Stomach (tissue), 9 donors: ENCODE data around the gene ARSG. TPM values are rescaled to one million over a fixed set of nuclear protein-coding genes. Genes with fewer than 3 reads are reported as not detected.
A peak's percentile ranks its signal among the peaks of the same experiment; 100 is the strongest.

ENCODE experiments used
- DNase-seq, 2 donors: peaks; one replicate each; pipeline versions ENCODE4 v3.0.0 to v3.0.0-alpha.2; 2013 to 2019
- H3K27ac ChIP-seq, 5 donors: fragments of 200-600 bp in 4 of 5; sonication (generic) in 4 of 5; one replicate each; pipeline ENCODE4 v1.5.1; 2013 to 2019; ENCODE audit warnings: mild to moderate bottlenecking in 1 of 5, moderate library complexity in 1 of 5
- H3K27me3 ChIP-seq, 3 donors: fragments of 200-600 bp; sonication (generic); one replicate each; pipeline ENCODE4 v1.5.1; 2017 to 2019; ENCODE audit warnings: mixed run types in 1 of 3
- H3K36me3 ChIP-seq, 4 donors: fragments of 200-600 bp; sonication (generic); 1 replicate in 3 of 4; 2 replicates in 1 of 4; pipeline ENCODE4 v1.5.1; 2016 to 2019
- H3K4me1 ChIP-seq, 4 donors: fragments of 200-600 bp; sonication (generic); one replicate each; pipeline ENCODE4 v1.5.1; 2016 to 2019
- H3K4me3 ChIP-seq, 4 donors: fragments of 200-600 bp; sonication (generic) in 3 of 4; one replicate each; pipeline ENCODE4 v1.5.1; 2016 to 2019; ENCODE audit warnings: mild to moderate bottlenecking in 1 of 4
- H3K9me3 ChIP-seq, 4 donors: fragments of 200-600 bp; sonication (generic); one replicate each; pipeline ENCODE4 v1.5.1; 2016 to 2019
- EP300 ChIP-seq: sonication (generic); formaldehyde crosslinking; IDR thresholded peaks from one replicate; pipeline ENCODE4 v1.6.1; 2017; ENCODE audit warnings: antibody characterized with exemption
- POLR2A ChIP-seq, 4 donors: fragments of 450-650 bp; IDR thresholded peaks; one replicate each; pipeline ENCODE4 v1.6.1; 2016; ENCODE audit warnings: antibody characterized with exemption in 4 of 4, control low read depth in 2 of 4, mild to moderate bottlenecking in 1 of 4, moderate library complexity in 1 of 4
- POLR2AphosphoS5 ChIP-seq, 3 donors: sonication (generic); formaldehyde crosslinking; IDR thresholded peaks; one replicate each; pipeline ENCODE4 v1.6.1; 2016; ENCODE audit warnings: antibody characterized with exemption in 3 of 3
- WGBS, 5 donors: extraction: QIAGEN DNeasy Blood & Tissue Kit in 3 of 5; methylation state at CpG; one replicate each; pipeline versions ENCODE4 v1.1.5 to v1.1.7; 2013 to 2018; 5-methylcytosine and 5-hydroxymethylcytosine counted together
- intact Hi-C: fragments of 100-400 bp; cut with DNase I; formaldehyde crosslinking; loops from one replicate; pipeline ENCODE4 v1.15.1; 2023; ENCODE audit warnings: low total_unique reads
- polyA plus RNA-seq, 3 donors: library from polyadenylated mRNA; stranded (reverse); fragments of 200-250 nt; gene quantifications; one replicate each; pipeline ENCODE4 v1.2.3, GENCODE V29; 2013
- total RNA-seq, 5 donors: library from RNA; depleted of rRNA; stranded (reverse); fragments of >200 nt; gene quantifications; one replicate each; pipeline versions ENCODE4 v1.1.0 to v1.2.3, GENCODE V29; 2014 to 2016
- TF ChIP-seq, protein P1 (sequence below), 7 experiments: fragments of 450-650 bp in 4 of 7; fragments of 200-600 bp in 3 of 7; sonication (generic) in 3 of 7; IDR thresholded peaks; one replicate each; pipeline ENCODE4 v1.5.1; 2016 to 2019; ENCODE audit warnings: antibody characterized with exemption in 7 of 7, control low read depth in 2 of 7, mild to moderate bottlenecking in 1 of 7
- donor health status: healthy with polysubstance abuse.
- donor health status: Bipolar disorder and iron deficiency.
- donor health status: healthy.

Gene ARSG
- total and polyA plus RNA-seq, 8 donors = 0.45 to 74.7 (median 2.4) TPM

- peak overlapping the region in 1 of 5 donors; percentile 48 for H3K27ac ChIP-seq
- peak in 1 of 2 donors; percentile 45 for DNase-seq
- intact Hi-C loops = loop anchor here (10.0 kb wide), 1 partner anchor 287 kb away; no protein-coding TSS in a partner anchor
- 23 to 32% (median 31%) methylated on average over 5 of the region's 5 CpGs for WGBS, 5 donors
- H3K4me1 ChIP-seq = peaks cover 11 to 40% (median 20%) of the 10 kb centered on the region in 4 donors
- no peak for TF ChIP-seq EP300
- TF ChIP-seq POLR2AphosphoS5 (IDR thresholded peaks at IDR 0.05) = no peak
- no peak for TF ChIP-seq POLR2A (IDR thresholded peaks at IDR 0.05)
- TF ChIP-seq, protein P1, sequence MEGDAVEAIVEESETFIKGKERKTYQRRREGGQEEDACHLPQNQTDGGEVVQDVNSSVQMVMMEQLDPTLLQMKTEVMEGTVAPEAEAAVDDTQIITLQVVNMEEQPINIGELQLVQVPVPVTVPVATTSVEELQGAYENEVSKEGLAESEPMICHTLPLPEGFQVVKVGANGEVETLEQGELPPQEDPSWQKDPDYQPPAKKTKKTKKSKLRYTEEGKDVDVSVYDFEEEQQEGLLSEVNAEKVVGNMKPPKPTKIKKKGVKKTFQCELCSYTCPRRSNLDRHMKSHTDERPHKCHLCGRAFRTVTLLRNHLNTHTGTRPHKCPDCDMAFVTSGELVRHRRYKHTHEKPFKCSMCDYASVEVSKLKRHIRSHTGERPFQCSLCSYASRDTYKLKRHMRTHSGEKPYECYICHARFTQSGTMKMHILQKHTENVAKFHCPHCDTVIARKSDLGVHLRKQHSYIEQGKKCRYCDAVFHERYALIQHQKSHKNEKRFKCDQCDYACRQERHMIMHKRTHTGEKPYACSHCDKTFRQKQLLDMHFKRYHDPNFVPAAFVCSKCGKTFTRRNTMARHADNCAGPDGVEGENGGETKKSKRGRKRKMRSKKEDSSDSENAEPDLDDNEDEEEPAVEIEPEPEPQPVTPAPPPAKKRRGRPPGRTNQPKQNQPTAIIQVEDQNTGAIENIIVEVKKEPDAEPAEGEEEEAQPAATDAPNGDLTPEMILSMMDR (IDR thresholded peaks at IDR 0.05) = no peak
- H3K27me3 ChIP-seq = no peaks in the 10 kb centered on the region
- no peaks in the 10 kb centered on the region for H3K9me3 ChIP-seq
- no peak overlapping the region for H3K4me3 ChIP-seq
- no peaks in the 10 kb centered on the region for H3K36me3 ChIP-seq
These were observed 170.3 kb downstream of the ARSG start for GRCh38 chr17:68461589-68461988.

DNA sequence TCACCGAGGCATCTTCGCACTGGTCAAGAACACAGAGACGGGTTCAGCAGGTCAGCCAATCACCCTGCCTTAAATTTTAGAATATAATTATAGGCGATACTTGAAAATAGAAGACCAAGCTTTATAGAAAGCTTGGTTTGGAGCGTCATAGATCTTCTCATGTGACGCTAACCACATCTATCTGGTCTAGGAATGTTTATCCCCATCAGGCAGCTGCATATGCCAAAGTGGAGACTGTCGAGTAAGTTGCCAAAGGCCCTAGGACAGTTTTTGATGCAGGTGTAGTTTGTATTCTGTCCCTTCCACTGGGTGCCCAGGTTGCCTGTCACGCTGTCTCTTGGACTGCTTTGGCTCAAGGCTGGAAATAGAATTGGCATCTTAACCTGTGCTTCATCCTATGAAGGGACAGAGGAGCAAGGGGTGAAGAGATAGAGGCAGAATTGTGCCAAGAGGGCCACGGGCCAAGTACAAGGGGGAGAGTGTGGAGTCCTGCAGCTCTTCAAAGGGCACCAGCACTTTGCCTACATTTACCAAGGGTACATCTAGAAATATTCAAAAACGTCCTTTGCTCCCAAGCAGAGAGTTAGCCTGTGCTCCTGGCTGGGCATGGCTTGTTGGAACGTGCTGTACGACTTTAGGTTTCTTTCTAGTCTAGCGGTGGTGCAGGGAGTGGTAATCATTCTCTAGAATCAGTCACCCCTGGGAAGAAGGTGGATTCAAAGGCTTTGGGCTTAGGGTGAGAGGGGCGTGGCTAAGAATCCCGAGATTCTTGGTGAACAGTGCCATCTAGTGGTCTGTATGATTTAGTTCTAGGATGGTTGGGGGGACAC lies 171.3 kb downstream of the ARSG start:
- intact Hi-C loops = loop anchor here (10.0 kb wide), 1 partner anchor 288 kb away; no protein-coding TSS in a partner anchor
- Histone ChIP-seq H3K4me1 (peaks cover 10 to 38% (median 18%) of the 10 kb centered on the region in 4 donors), H3K27ac (peak overlapping the region in 2 of 5 donors; percentile 29 to 57), H3K9me3 (no peaks in the 10 kb centered on the region), H3K4me3 (no peak overlapping the region), H3K27me3 (no peaks in the 10 kb centered on the region), H3K36me3 (no peaks in the 10 kb centered on the region)
- TF ChIP-seq POLR2AphosphoS5 (IDR thresholded peaks at IDR 0.05) (peak in 1 of 3 donors; percentile 66), EP300 (no peak), POLR2A (IDR thresholded peaks at IDR 0.05) (no peak)
- TF ChIP-seq, protein P1 (IDR thresholded peaks at IDR 0.05) = peak in 5 of 7 experiments; percentile 26 to 80 (median 77)
- WGBS, 5 donors = 43 to 48% (median 45%) methylated on average over 15 of the region's 15 CpGs
- peak; percentile 77 to 94 for DNase-seq

GRCh38 chr17:68463211-68464019 lies 172.1 kb downstream of the ARSG start:
- intact Hi-C loops = loop anchor here (10.0 kb wide), 1 partner anchor 289 kb away; no protein-coding TSS in a partner anchor
- Histone ChIP-seq H3K36me3 (no peaks in the 10 kb centered on the region), H3K4me3 (no peak overlapping the region), H3K27ac (no peak overlapping the region), H3K27me3 (no peaks in the 10 kb centered on the region), H3K4me1 (peaks cover 7 to 32% (median 11%) of the 10 kb centered on the region in 4 donors), H3K9me3 (no peaks in the 10 kb centered on the region)
- WGBS, 5 donors = 48 to 53% (median 49%) methylated on average over 6 of the region's 6 CpGs
- no peak for DNase-seq
- TF ChIP-seq POLR2A (IDR thresholded peaks at IDR 0.05) = no peak
- TF ChIP-seq, protein P1 (IDR thresholded peaks at IDR 0.05) = peak in 1 of 7 experiments; percentile 13

DNA sequence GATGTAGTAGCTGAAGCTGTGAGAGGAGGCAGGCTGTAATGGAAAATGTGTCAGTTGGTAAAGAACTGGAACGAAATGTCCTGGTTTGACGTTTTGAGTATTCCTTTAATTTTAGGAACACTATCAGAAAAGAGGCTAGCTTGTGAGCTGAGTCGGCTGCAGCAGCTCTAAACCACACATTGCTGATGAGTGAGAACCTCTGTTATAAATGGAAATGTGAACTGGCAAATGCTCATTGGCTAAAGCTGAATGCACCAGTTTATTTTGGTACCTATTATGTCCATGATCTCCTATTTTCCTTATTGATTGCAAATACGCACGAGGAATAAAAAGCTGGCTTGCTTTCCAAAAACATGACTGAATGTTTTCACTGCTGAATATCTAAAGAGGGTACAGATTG lies 177.0 kb downstream of the ARSG start:
- 55 to 76% (median 68%) methylated on average over 5 of the region's 5 CpGs for WGBS, 5 donors
- no peaks in the 10 kb centered on the region for H3K27me3 ChIP-seq
- intact Hi-C loops = loop anchor here (10.0 kb wide), 1 partner anchor 294 kb away; no protein-coding TSS in a partner anchor

More for the DNA sequence above, 177.0 kb downstream of the ARSG start:
- Histone ChIP-seq H3K36me3 (no peaks in the 10 kb centered on the region), H3K4me1 (peaks cover 0 to 5% (median 0%) of the 10 kb centered on the region in 4 donors), H3K9me3 (no peaks in the 10 kb centered on the region), H3K27ac (no peak overlapping the region), H3K4me3 (no peak overlapping the region)
- DNase-seq = no peak
- no peak for TF ChIP-seq POLR2A (IDR thresholded peaks at IDR 0.05)
- no peak for TF ChIP-seq EP300
- TF ChIP-seq, protein P1 (IDR thresholded peaks at IDR 0.05) = no peak
- TF ChIP-seq POLR2AphosphoS5 (IDR thresholded peaks at IDR 0.05) = no peak
